BJ (cell line): ENCODE results near the gene SAP25. TPM values are rescaled to one million over a fixed set of nuclear protein-coding genes. Genes with fewer than 3 reads are reported as not detected.

Experiments used
- CTCF ChIA-PET: fragments of 350-600 bp; formaldehyde crosslinking; extraction: SDS; loops from one replicate; lab custom pipeline; 2021; ENCODE audit warnings: antibody characterized with exemption, inconsistent platforms; lab: Yijun Ruan, JAX
- POLR2A ChIA-PET: fragments of 300-600 bp; sonication (Branson Sonifier 250); formaldehyde crosslinking; extraction: SDS; loops from one replicate; lab custom pipeline; 2021; ENCODE audit warnings: antibody characterized with exemption; lab: Charles Lee
- DNase-seq: peaks from one replicate; pipeline ENCODE4 v3.0.0-alpha.2; 2011; ENCODE audit warnings: low read depth
- H3K27me3 ChIP-seq: 2 replicates; pipeline ENCODE4 v1.6.0; 2011; ENCODE audit warnings: low read length; ENCODE audit not compliant: control insufficient read depth, insufficient read depth
- H3K36me3 ChIP-seq: 2 replicates; pipeline ENCODE4 v1.5.1; 2011; ENCODE audit warnings: low read length; ENCODE audit not compliant: control insufficient read depth, insufficient read depth
- H3K4me3 ChIP-seq: 2 replicates; pipeline ENCODE4 v1.5.1; 2011; ENCODE audit warnings: low read depth, mild to moderate bottlenecking, control low read depth, low read length
- polyA plus RNA-seq: library from polyadenylated mRNA; depleted of rRNA; stranded (reverse); fragments of >200 nt; gene quantifications from 2 replicates; pipeline ENCODE4 v1.2.3, GENCODE V29; 2011
- TF ChIP-seq, protein P1 (sequence below): IDR thresholded peaks from 2 replicates; pipeline ENCODE4 v1.5.1; 2011; ENCODE audit warnings: low read depth, mild to moderate bottlenecking, control low read depth, inconsistent platforms, low read length, moderate library complexity; ENCODE audit not compliant: insufficient read depth

Gene SAP25
- polyA plus RNA-seq, 1 experiment, result 0.34 TPM

DNA sequence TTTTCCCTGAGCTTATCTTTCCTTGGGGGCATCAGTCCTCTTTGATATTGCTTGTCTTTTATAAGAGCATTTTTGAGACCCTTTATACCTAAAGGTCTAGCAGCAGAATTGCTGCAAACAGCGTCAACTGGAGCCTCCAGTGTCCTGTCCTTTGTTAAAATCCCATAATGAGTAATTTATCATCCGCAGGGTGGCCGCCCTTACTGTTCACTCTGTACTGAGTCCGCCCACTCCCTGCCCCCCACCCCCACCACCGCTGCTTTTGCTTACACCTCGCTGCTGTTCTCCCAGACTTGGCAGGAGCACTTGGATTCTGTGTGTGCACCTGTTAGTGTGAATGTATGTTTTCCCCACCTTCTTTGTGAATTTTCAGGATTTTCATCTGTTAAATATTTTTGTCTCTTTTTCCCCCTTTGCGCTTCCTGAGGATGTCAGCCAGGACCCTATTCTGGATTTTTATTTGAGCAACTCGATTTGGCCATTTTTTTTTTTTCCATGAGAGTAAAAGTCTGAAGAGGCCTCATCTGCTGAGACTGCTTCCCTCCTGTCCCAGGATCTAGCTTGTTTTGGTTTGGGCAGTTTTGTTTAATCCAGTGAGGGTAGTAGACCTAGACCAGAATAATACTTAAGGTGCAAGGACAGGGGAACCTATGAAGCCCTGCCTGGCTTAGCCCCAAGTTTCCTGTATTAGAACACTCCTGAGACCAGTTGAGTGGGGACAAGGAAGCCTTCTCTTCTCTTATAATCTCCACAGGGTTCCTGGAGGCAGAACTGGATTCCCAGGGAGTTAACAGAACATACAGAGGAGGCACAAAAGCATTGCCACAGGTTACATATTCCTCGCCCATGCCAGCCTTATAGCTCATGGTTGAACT is 26.5 kb downstream of the SAP25 start:
- Histone ChIP-seq H3K36me3 (no peaks in the 10 kb centered on the region), H3K4me3 (no peak overlapping the region), H3K27me3 (no peaks in the 10 kb centered on the region)
- TF ChIP-seq, protein P1, sequence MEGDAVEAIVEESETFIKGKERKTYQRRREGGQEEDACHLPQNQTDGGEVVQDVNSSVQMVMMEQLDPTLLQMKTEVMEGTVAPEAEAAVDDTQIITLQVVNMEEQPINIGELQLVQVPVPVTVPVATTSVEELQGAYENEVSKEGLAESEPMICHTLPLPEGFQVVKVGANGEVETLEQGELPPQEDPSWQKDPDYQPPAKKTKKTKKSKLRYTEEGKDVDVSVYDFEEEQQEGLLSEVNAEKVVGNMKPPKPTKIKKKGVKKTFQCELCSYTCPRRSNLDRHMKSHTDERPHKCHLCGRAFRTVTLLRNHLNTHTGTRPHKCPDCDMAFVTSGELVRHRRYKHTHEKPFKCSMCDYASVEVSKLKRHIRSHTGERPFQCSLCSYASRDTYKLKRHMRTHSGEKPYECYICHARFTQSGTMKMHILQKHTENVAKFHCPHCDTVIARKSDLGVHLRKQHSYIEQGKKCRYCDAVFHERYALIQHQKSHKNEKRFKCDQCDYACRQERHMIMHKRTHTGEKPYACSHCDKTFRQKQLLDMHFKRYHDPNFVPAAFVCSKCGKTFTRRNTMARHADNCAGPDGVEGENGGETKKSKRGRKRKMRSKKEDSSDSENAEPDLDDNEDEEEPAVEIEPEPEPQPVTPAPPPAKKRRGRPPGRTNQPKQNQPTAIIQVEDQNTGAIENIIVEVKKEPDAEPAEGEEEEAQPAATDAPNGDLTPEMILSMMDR, result no peak
- ChIA-PET CTCF (interaction anchor here (1.2 to 4.1 kb wide), 4 partner anchors 12 to 144 kb away, joined by 3 to 30 read pairs (median 10); no protein-coding TSS in a partner anchor), POLR2A (interaction anchor here (0.5 kb wide), 1 partner anchor 50 kb away, joined by 10 read pairs; no protein-coding TSS in a partner anchor)
- no peak for DNase-seq

DNA sequence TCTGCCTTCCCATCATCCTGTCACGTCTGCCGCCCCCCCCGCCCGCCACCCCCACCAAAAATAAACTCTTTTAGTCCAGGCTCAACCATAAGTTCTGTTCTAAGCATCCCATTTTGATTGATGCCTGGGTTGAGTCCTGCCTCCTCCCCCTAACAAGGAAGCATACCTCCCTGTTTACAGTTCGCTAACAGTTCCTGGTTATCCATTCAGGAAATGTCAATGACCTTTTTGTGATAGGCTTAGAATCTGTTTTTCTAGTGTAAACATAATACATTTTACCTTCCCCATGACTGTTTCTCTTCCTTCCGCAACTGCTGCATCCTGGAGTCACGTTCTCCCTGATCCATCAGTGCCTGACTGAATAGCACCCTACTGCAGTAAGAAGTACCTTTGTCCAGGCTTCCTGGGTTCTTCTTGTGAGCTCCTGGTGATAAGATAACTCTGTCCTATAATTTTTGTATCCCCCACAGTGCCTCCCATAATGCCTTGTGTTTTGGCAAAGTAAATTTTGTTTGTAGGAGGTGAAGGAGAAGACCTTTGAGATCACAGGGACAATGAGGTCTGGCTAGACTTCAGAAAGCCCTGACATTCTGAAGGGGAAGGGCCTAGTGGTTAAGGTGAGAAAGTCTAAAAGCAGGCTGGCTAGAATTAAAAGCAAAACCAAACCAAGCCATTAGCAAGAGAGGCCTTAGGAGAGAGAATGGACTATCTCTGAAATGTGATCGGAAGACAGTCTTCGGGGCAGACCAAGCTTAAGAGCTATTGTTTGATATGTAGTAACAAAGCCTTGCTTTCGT is 27.4 kb downstream of the SAP25 start:
- ChIA-PET CTCF (interaction anchor here (0.5 to 2.7 kb wide), 6 partner anchors 13 to 1405 kb away, joined by 3 to 17 read pairs (median 3); no protein-coding TSS in a partner anchor), POLR2A (no interaction called here)
- H3K4me3 ChIP-seq, result no peak overlapping the region
- TF ChIP-seq, protein P1, result no peak
- H3K36me3 ChIP-seq, result no peaks in the 10 kb centered on the region
- DNase-seq, result no peak
- H3K27me3 ChIP-seq, result no peaks in the 10 kb centered on the region

DNA sequence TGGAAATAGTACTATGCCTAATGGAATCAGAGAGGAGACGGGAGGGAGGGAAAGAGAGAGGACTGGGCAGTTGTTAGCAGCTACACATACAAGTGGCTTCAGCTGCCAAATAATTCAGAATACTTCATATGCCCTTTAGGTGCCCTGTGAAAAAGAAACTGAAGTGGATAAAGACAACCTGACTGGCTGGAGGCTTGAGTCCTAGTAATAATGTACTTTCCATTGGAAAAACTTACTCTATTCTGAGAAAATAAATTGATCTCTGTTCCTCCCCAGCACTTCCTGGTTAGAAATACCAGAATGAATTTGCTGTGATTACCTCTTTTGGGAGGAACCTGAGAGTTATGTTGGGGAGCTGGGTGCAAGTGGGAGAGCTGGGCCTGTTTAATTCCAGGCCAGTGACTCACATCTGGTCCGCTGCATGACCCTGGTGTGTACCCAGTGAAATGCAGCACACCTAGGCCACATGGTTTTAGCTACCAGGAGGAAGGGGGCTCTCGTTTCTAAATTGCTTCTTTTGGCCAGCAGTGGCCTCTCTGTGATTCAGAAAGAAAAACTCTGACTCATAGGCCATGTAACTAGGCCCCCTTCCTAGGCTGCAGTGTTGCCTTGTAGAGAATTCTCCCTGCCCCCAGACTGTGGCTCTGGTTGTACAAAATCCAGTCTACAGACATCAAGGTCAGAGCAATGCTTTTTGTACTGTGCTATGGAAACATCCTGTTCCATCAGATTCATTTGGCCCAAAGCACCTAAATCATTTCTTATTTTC is 28.2 kb downstream of the SAP25 start:
- ChIA-PET POLR2A (no interaction called here), CTCF (interaction anchor here (0.5 to 2.7 kb wide), 8 partner anchors 10 to 1404 kb away, joined by 3 to 17 read pairs (median 4); no protein-coding TSS in a partner anchor)
- DNase-seq, result peak; percentile 40

DNA sequence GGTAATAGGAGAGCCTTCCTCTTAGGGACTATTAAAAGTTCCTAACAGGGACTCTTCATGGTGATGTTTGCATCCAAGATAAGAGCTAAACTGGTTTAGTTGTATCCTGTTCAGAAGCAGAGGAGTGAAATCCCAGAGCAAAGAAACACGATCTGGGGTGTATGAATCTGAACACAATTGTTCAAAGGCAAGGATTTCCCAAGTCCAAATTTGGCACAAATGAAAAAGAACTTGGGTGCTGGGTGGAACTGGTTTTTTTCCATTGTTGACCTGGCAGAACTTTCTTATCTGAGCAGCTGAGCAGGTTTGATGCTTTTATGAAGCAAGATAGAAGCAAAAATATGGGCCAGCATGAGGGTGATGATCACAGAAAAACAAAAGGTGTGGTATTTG is 28.7 kb downstream of the SAP25 start:
- TF ChIP-seq, protein P1, result no peak
- POLR2A ChIA-PET, result no interaction called here
- H3K4me3 ChIP-seq, result no peak overlapping the region
- CTCF ChIA-PET, result interaction anchor here (1.6 to 2.7 kb wide), 5 partner anchors 11 to 76 kb away, joined by 4 to 17 read pairs (median 9); no protein-coding TSS in a partner anchor
- no peak for DNase-seq
- no peaks in the 10 kb centered on the region for H3K36me3 ChIP-seq
- no peaks in the 10 kb centered on the region for H3K27me3 ChIP-seq

More for the DNA sequence above, 28.2 kb downstream of the SAP25 start:
- TF ChIP-seq, protein P1, result peak; percentile 32
- Histone ChIP-seq H3K4me3 (no peak overlapping the region), H3K27me3 (no peaks in the 10 kb centered on the region), H3K36me3 (no peaks in the 10 kb centered on the region)
